Measurements from ENCODE around the gene SETBP1.

SETBP1 gene

DNA sequence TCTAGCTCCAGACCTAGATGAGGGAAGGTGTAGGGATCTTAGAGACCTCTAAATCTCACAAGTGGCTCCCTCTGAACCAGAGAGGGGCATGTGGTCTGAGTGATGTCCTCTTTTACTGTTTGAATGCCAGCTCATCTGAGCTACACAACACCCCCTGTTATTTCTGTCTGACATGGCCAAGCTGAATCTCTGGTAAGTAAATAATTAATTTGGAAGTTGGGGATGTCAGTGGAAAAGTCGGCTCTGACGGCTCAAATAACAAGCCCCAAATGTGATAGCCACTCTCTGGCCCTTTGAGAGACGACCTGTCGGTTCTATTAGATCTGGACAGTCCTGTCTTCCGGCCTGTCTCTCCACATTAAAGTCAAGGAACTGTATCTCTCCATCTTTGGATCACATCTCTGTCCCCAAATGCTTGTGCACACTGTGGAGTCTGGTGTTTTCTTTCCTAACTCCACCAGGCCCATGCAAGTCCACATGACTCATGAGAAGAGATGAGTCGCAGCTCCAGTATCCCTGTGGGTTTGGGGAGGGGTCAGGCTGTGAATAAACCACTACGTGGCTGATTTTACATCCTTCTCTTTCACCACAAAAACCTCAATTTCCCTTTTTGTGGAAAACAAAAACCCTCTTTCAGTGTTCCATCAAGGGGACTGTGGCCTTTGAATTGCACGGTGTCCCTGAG lies 52.5 kb downstream of the SETBP1 start:
- DNase-seq: peak; percentile 86 to 94 (median 92)

DNA sequence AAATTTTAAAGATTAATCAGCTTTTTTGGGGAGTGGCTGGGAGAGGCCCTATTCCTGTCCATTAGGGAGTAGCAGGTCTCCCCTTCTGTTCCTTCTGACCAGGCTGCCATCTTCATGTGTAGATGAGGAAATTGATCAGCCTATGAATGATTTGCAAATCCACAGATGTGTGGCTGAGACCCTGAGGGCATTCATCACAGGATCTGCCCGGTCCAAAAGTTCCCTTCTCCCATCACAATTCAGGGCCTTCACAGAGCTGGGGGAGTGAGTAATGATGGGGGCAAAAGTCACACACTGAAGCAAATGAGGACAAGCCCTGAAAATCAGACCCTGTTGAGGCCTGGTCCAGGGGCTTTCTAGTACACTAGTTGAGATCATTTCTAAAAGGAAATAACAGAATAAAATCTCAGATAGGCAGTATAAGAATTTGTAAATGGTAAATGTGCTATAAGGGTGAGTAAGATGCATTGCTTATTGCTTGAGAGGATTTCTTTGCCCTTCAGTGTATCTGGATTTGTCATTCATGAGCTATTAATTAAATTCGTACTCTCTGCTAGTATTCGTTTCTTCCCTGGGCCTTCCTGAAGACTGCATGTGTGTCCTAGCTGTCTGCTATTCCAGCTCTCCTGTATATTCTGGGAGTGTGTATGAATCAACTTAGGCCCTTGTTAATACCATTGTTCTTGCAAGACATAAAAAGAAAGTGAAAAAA lies 53.2 kb downstream of the SETBP1 start:
- peak in 1 of 3 donors; percentile 32 for DNase-seq

DNA sequence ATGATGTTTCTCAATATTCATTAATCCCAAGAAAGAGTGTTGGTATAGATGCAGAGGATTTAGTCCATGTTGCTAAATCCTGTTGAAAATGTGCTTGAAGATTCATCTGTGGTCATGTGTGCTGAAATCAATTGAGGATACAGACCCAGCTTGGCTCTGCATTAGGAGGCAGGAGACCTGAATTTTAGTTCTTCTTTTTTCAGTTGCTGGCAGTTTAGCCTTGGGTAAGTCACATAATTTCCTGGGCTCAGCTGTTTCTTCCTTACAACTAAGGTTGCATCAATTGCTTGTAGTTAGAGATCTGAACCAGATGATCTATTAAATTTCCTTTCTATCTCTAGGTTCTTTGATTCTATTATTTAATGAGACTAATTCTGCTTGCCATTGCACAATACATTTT lies 54.4 kb downstream of the SETBP1 start:
- peak; percentile 37 to 58 (median 51) for DNase-seq

DNA sequence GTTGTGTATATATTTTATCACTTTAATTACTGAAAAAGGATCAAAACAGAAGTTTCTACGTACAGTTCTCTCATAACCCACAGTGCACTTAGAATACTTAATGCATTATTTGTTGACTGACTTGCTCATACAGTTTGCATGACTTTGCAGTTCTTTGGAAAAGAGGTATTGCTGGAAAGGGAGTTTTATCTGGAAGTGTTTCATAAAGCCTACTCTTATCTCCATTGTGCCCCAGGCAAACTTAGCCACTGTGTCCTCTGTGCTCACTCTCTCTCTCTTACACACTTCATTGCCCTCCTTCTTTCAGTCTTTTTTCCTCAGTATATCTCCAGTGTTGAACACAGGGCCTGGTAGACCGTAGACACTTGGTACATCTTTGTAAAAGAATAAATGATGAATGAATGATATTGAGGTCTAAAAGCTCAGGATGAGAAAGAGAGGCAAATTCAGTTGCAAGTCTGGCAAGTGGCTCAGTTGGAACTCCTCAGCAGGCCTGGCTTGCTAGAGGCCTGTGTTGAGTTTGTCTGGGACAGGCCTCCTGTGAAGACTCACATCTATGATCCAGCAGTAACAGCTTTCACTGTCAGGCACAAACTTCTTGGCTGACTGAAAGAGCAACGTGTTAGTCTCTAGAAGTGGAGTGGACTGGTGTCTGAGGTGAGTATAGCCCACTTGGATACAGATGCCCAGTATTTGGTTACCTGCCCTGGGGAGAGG lies 56.1 kb downstream of the SETBP1 start:
- DNase-seq: no peak

DNA sequence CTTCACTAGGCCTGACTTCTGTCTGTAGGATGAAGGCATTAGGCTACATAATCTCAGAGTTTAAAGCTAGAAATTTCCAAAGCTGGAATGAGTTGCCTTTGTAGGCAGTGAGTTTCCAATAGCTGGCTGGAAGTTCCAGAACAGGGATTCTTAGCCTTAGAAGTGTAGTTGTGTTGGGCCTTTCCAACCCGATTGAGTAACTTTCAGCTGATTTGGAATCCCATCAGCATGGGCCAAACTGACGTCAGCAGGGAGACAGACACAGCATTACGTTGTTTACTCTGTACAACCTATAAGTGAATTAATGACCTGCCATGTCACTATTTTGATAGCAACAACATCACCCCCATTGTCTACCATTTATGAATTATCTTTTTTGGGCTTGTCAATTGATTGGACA lies 56.9 kb downstream of the SETBP1 start:
- peak in 1 of 3 donors; percentile 16 for DNase-seq

DNA sequence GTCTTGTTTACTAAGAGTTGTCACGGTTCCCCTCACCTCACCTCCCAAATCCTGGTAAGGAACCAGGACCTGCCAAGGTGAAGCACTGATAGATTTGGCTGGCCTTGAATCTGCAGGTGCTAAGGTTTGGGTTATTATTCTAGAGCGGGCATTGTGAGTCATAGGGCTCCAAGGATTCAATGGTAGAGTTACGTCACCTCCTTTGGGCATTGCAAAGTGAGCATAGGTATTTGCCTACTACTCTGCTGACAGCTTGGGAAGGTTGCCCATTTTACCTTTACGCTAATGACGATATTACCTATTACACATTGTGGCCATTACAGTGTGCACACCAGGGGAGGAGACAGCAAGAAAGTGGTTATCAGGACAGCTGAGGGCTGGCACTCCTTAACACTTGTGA lies 59.3 kb downstream of the SETBP1 start:
- DNase-seq: no peak

DNA sequence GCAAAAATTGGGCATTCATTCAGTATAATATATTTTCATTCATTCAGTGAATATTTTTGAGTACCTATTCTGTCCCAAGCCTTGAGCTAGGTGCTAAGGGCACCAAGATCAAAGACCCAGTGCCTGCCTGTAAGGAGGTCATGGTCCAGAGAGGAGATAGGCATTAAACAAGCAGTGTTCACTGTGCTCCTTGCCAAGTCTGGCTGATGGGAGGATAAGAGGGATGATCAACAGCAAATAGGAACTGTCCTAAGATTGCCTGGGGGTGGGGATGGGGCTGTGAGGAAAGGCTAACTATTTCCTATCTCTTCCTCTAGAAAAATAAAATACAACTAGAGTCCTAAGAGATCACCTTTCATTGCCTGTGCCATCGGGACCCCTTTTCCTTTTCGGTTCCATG lies 60.4 kb downstream of the SETBP1 start:
- no peak for DNase-seq

DNA sequence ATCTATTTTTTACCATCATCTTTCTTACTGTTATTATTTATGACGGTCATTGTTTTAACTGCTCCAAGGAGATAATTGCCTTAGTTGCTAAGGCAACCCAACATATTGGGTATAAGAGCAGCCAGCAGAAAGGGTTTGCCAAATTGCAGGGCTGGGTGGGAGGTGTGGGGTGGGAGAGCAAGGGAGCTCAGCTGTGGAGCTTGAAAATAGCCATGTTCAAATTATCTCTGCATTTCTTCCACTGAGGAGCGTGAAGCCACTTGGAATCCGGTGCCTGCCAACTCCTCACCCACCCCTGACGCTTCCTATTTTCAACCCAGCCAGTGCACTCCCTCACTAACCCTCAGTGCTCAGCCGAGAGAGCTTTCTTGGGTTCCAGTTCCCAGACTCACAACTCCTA lies 60.8 kb downstream of the SETBP1 start:
- no peak for DNase-seq

DNA sequence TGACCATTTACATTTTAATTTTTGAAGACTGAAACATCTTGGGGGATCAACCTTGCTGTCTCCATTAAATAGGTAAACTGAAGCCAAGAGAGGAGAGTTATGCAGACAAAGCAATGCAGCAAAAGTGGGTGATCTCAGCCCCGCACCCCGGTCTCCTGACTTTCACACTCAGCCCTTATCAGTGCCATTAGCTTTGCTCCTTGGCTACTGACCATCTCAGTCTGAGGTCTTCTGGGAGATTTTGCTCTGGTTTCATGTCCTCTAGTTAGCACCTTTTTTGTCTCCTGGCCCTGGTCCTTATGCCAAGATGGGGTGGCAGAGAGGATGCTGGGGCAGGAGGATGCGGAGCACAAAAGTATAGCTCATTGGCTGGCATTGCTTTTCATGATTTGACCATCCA lies 61.4 kb downstream of the SETBP1 start:
- DNase-seq: no peak

DNA sequence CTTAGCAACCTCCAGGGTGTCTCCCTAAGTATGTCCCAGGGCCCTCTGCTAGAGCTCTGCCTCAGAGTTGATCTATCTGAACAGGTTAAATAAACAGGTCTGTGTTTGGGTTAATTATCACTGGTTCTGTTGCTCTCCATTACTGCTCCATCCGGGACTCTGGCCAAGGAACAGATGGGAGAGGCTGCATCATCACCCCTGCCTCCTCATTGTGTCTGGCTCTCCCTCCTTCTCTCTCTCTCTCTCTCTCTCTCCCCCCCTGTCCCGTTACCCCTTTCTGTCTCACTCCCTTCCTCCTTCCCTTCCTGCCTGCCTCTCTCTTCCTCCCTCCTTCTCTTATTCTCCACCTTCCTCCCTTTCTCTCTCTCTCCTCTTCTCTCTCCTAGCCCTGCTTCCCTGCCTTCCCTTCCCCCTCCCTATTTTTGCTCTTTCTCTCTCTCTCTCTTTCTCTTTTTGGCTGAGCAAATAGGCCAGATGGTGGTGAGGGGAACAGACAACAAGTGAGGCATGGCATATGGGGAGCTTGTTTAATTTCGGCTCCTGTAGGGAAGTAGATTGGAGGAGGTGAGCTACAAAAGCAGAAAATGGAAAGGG lies 62.1 kb downstream of the SETBP1 start:
- no peak for DNase-seq

DNA sequence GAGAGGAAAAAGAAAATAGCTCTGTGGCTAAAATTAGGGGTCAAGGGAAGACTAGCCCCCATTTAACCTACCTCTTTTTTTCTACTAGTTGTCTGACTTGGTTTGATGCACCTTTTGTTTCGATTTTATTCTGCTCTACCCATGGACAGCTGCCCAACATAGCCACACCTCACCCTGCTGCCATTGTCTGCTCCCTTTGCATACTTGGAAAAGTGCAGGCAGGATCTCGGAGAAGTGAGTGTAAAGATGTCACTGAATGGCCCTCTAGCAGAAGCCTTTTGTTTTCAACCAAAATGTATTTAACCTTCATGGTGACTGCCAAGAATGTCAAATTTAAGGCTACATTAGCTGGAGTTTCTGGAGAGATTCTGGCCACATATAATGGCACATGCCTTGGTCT lies 62.9 kb downstream of the SETBP1 start:
- no peak for DNase-seq

DNA sequence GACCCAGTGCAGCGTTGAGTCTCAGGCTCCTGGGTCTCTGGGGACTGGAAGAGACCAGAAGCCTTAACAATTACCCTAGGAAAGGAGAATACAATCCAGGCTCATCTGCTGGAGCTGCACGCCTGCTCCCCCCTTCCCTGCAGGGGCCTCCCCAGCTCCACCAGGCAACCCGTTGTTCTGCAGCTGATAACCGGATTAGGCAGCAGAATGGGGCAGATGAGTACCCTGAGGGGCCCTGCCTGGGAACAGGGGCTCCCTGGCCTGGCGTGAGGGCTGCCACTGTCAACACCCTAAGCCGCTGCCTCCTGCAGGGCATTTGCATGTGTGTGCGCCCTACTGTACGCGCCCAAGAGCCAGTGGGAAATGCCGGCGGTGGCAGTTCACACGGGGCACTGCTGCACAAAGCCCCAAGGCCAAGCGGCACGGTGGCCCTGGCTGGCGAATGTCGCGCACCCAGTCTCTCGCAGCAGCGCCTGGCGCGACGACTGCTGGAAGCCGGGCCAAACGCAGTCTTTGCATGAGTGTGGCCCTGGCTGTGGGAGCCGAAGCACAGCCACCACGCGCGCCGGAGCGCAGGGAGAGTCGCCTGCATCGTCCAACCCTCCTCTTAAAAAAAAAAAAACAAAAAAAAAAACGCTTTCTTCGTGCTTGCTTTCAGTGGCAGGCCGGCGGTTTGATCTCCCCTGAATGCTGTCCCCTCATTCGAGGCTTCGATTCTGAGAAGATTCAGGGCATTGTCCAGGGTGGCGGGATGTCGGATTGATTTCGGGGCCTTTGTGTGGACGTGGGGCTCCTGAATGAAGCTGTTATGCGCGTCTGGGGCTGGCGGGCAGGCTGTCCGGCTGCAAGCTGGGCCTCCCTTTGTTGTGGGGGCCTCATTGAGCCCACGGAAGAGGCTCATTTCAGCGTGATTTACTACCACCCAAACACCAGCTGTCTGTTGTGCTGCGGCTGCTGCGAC lies 63.8 kb downstream of the SETBP1 start:
- DNase-seq: no peak

DNA sequence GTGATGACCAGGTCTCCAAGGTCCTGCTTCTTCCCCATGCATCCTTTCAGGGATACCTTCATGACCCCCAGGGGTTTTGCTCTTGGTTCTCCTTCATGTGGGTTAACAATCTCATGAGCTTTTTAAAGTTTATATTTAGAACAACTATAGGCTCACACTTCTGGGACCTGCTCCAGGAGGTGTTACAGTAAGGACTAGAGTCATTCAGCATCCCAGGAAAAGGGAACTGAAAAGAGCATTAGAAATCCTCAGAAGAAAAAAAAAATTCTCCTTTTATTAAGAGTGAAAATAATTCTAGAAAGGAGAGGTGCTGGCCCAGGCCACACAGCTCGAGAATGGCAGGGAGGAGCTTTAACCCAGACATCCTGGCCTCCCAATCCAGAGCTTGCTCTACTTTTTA lies 66.5 kb downstream of the SETBP1 start:
- DNase-seq: no peak

DNA sequence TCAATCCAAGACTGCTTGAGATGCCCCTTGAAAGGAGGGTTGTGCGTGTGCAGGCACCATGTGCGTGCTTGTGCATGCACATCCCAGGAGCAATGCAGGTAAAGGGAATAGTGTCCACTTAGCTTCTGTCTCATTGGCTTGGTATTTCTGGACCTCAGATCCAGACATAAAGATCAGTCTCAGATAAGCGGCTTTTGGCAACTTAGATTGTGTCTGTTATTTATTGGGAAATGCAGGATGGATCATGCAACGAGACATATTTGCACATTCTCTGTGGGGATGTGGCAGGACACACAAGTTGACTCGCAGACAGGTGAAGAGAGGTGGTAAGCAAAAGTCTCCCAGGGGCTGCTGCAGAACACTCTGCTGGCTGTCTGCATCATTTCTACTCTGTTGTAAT lies 67.9 kb downstream of the SETBP1 start:
- DNase-seq: no peak

DNA sequence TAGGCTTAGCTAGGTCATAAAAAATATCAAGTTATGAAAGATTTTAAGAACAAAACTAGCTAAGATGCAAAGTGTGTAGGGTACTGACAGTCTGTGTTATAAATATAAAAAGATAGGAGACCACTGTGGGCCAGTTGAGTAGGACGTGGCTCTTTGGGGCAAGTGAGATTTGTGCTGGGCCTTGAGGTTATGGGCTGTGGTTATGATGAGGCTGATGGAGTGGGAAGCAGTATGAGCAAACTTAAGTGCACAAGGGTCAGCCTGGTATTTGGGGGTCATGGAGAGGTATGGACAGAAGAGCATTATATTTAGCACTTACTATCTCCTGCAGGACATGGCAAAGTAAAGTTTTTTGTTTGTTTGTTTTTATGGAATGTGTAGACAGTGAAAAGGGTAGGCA lies 70.1 kb downstream of the SETBP1 start:
- DNase-seq: no peak

DNA sequence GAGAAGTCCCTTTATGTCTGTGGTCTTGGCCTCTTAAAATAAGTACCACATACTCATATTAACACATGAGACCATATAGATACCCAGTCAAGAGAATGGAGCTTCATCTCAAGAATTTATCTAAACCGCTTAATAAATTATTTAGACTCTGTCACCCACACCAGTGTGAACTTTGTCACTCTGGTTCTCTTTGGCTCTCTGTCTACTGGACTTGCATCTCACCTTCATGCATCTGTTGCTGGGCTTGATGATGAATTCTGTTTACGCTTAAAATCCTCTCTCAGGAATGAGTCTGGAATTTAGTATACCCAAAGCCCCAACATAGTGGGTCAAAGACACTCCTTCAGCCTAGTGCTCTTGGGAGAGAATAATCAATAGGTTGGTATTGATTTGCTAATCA lies 73.9 kb downstream of the SETBP1 start:
- DNase-seq: no peak

DNA sequence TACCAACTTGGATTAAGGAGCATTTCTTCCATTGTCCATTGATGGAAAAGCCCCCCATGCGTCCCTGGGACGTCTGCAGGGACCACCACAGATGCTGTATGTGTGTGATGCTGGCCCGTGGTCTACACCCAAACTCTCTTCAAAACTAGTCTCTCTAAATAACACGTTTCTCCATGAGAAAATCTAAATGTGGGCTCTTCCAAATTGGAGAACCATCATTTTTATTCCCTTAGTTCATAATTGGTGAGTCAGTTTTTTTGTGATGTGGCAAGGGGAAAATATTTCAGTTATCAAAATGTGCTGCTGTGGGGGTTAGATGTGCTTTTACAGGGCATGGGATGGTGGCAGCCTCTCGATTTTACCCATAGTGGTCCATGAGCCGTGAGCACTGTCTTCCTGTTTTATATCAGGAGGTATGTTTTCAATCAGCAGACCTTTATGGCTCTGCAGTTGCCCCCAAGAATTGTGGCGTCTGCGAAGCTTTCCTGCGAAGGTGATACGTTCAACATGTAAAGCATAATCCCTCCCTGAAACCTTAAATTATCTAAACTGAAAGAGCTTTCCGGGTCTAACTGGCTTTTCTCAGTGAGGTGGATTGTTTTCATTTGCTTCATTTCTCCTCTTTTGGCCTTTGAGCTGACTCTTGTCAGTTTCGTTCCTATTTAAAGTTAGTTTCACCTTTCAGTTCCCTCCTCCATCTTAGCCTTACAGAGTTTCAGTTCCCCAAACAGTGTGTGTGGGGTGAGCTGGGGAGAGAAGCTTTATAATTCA lies 78.4 kb downstream of the SETBP1 start:
- peak; percentile 74 to 86 (median 85) for DNase-seq

DNA sequence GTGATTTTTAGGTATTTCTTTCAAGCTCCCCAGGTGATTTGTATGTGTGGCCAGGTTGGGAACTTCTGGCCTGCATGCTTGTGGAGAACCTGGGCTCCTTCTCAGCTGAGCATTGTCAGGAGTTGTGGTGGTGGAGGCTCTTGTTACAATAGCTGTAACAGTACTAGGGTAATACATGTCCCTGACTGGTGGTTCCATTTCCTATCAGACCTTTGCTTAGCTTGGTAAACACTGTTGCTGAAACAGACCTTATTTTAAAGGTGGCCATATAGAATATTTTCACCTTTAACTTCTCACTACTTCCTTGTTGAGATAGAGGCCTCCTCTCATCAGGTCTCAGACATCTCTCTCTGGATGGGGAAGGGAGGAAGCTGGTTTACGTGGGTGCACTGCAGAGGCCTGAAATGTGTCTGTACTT lies 79.2 kb downstream of the SETBP1 start:
- peak in 1 of 3 donors; percentile 10 for DNase-seq

DNA sequence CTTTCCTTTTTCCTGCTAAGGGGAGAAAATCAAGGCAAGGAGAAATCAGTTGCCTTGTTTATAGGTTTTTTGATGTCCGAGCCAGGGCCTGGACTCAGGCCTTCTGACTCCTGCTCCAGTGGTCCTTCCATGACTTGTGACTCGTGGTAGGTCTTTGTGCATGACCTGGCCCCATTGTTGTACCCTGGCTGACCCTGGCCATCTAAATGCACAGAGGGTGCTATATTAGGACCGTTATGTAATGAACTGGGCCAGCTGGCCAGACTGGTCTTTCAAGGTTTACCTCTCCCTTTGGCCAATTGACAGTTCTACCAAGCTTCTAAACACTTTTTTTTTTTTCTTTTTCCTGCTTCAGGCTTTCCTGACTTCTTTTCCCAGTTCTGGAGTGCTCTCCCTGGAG lies 81.1 kb downstream of the SETBP1 start:
- DNase-seq: no peak

DNA sequence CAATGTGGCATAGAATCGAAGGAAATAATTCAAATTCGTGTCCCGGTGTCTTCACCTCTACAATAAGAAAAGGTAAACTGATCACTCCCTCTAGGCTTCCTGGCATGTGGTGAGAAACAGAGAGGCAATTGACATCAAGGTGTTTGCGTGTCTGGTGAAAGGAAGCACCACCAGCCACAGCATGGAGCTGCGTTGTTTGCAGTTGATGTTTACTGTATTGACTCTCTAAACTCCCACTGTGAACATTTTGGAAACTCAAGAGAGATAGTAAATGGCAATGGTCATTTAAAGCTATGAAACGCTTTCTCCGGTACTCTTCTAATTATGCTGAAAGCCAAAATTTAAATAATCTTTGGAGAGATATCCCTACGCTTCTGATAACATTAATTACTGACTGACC lies 82.6 kb downstream of the SETBP1 start:
- no peak for DNase-seq

DNA sequence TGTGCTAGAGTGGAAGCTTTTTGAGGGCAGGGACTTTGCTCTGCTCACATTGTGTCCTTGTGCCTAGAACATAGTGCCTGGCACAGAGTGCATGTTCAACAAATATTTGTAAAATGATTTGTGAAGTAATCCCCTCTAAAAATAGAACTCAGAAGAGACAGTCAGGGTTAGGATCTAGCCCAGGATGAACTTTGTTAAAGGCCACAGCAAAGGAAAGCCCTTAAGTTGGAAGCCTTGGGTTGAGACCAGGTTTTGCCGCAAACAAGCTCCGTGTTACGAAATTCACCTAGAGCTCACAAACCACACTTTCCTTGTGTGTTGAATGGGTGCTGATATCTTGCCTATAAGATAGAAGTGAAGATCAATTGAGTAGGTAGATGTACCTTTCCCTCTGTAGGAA lies 84.2 kb downstream of the SETBP1 start:
- DNase-seq: no peak

DNA sequence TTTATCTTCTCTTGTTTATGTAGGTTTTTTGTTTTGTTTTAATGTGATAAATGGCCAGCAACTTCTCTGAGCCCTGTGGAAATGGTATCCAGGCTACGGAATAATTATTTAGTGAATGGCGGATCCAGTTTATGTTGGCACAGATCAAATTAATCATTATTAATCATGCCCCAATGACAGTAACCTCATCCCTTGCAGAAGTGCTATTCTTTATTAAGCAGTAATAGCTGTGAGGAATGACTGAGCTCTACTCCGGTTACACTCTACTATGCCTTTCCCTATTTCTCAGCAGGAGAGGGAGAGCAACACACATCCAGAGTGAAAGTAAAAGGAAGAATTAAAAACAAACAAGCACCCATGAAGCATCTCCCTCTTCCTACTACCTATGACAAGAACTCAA lies 84.8 kb downstream of the SETBP1 start:
- DNase-seq: no peak

All from suppressor macrophage treated with lipopolysaccharide for 1 hour (primary cell).